Neural cell (in vitro differentiated cells): ENCODE results near the gene TINAG.

Experiments
- EP300 ChIP-seq: fragments of 450-650 bp; conservative IDR thresholded peaks from 2 replicates; pipeline ENCODE4 v1.6.1; 2014; ENCODE audit warnings: antibody characterized with exemption, mild to moderate bottlenecking, moderate library complexity; ENCODE audit not compliant: poor library complexity, severe bottlenecking
- EZH2 ChIP-seq: fragments of 200-600, 300-800 bp; shearing (Covaris generic), sonication (generic); IDR thresholded peaks from 2 replicates; pipeline ENCODE4 v1.6.1; 2014; ENCODE audit warnings: antibody characterized with exemption, low read length, borderline replicate concordance, mild to moderate bottlenecking; ENCODE audit not compliant: insufficient read depth, poor library complexity, severe bottlenecking
- POLR2AphosphoS5 ChIP-seq: IDR thresholded peaks from 2 replicates; pipeline ENCODE4 v1.6.1; 2012
- RAD21 ChIP-seq: fragments of 450-650 bp; conservative IDR thresholded peaks from 2 replicates; pipeline ENCODE4 v1.6.1; 2014; ENCODE audit warnings: antibody characterized with exemption, mild to moderate bottlenecking, moderate library complexity
- SMC3 ChIP-seq: fragments of 450-650 bp; conservative IDR thresholded peaks from 2 replicates; pipeline ENCODE4 v1.6.1; 2014; ENCODE audit warnings: antibody characterized with exemption, mild to moderate bottlenecking, moderate library complexity; ENCODE audit not compliant: poor library complexity
- TAF1 ChIP-seq: IDR thresholded peaks from 2 replicates; pipeline ENCODE4 v1.6.1; 2012; ENCODE audit warnings: low read depth
- TF ChIP-seq, protein P1 (sequence below): fragments of 450-650 bp; IDR thresholded peaks from 2 replicates; pipeline ENCODE4 v1.5.1; 2014; ENCODE audit warnings: antibody characterized with exemption, mild to moderate bottlenecking, moderate library complexity; ENCODE audit not compliant: poor library complexity, severe bottlenecking
- TF ChIP-seq, protein P2 (sequence below): IDR thresholded peaks from 2 replicates; pipeline ENCODE4 v1.6.1; 2012; ENCODE audit warnings: borderline replicate concordance

DNA sequence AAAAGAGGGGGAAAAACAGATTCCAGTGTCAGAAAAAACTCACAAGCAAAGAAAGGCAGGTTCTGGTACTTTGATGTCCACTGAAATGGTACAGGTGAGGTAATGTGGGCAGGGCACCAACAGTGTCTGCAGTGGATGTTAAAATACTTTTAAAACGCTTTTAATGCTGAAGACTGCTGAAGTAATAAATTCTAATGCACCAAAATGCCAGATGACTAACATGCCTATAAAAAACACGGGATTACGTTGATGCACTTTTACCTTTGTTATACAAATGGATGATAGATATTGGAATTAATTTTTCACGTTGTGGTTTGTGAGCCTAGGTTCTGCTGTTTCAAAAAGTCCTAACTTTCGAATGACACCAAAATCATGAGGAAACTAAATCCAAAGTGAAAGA lies 83.3 kb downstream of the TINAG start:
- no peak for TF ChIP-seq EZH2
- TF ChIP-seq, protein P1, sequence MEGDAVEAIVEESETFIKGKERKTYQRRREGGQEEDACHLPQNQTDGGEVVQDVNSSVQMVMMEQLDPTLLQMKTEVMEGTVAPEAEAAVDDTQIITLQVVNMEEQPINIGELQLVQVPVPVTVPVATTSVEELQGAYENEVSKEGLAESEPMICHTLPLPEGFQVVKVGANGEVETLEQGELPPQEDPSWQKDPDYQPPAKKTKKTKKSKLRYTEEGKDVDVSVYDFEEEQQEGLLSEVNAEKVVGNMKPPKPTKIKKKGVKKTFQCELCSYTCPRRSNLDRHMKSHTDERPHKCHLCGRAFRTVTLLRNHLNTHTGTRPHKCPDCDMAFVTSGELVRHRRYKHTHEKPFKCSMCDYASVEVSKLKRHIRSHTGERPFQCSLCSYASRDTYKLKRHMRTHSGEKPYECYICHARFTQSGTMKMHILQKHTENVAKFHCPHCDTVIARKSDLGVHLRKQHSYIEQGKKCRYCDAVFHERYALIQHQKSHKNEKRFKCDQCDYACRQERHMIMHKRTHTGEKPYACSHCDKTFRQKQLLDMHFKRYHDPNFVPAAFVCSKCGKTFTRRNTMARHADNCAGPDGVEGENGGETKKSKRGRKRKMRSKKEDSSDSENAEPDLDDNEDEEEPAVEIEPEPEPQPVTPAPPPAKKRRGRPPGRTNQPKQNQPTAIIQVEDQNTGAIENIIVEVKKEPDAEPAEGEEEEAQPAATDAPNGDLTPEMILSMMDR = no peak
- TF ChIP-seq POLR2AphosphoS5 = no peak
- TF ChIP-seq, protein P2, sequence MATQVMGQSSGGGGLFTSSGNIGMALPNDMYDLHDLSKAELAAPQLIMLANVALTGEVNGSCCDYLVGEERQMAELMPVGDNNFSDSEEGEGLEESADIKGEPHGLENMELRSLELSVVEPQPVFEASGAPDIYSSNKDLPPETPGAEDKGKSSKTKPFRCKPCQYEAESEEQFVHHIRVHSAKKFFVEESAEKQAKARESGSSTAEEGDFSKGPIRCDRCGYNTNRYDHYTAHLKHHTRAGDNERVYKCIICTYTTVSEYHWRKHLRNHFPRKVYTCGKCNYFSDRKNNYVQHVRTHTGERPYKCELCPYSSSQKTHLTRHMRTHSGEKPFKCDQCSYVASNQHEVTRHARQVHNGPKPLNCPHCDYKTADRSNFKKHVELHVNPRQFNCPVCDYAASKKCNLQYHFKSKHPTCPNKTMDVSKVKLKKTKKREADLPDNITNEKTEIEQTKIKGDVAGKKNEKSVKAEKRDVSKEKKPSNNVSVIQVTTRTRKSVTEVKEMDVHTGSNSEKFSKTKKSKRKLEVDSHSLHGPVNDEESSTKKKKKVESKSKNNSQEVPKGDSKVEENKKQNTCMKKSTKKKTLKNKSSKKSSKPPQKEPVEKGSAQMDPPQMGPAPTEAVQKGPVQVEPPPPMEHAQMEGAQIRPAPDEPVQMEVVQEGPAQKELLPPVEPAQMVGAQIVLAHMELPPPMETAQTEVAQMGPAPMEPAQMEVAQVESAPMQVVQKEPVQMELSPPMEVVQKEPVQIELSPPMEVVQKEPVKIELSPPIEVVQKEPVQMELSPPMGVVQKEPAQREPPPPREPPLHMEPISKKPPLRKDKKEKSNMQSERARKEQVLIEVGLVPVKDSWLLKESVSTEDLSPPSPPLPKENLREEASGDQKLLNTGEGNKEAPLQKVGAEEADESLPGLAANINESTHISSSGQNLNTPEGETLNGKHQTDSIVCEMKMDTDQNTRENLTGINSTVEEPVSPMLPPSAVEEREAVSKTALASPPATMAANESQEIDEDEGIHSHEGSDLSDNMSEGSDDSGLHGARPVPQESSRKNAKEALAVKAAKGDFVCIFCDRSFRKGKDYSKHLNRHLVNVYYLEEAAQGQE = no peak
- TF ChIP-seq TAF1 = no peak
- TF ChIP-seq SMC3 = no peak
- TF ChIP-seq EP300 = no peak
- no peak for TF ChIP-seq RAD21
